Caco-2 (cell line): ENCODE data around the gene RCL1. TPM values are rescaled to one million over a fixed set of nuclear protein-coding genes. Genes with fewer than 3 reads are reported as not detected.

Source experiments
- BruUV-seq: library from RNA; stranded (reverse); fragments of 400-500 nt; replicated peaks from 2 replicates; lab custom pipeline; 2021; lab: Mats Ljungman, UMichigan
- CTCF ChIA-PET: fragments of 300-600 bp; sonication (Branson Sonifier 250); formaldehyde crosslinking; loops from one replicate; lab custom pipeline; 2022; ENCODE audit warnings: antibody characterized with exemption; lab: Charles Lee
- POLR2A ChIA-PET: fragments of 300-600 bp; sonication (Branson Sonifier 250); formaldehyde crosslinking; loops from one replicate; lab custom pipeline; 2022; ENCODE audit warnings: antibody characterized with exemption; lab: Charles Lee
- DNase-seq, 2 experiments: peaks; one replicate each; pipeline versions ENCODE4 v3.0.0 to v3.0.0-alpha.2; 2020 to 2022
- H3K27me3 ChIP-seq: replicated peaks from 2 replicates; pipeline ENCODE4 v1.6.0; 2011; ENCODE audit warnings: low read length; ENCODE audit not compliant: control insufficient read depth, insufficient read depth
- H3K36me3 ChIP-seq: 2 replicates; pipeline ENCODE4 v1.5.1; 2011; ENCODE audit warnings: low read length; ENCODE audit not compliant: control insufficient read depth, insufficient read depth
- H3K4me1 ChIP-seq: fragments of 250-450 bp; sonication (Bioruptor Pico); 2 replicates; pipeline ENCODE4 v1.5.1; 2020; ENCODE audit warnings: mild to moderate bottlenecking
- H3K4me3 ChIP-seq: 2 replicates; pipeline ENCODE4 v1.5.1; 2011; ENCODE audit warnings: low read depth, mild to moderate bottlenecking, control low read depth, low read length
- H3K9me3 ChIP-seq: fragments of 250-450 bp; sonication (Bioruptor Pico); 2 replicates; pipeline ENCODE4 v1.5.1; 2020; ENCODE audit warnings: mild to moderate bottlenecking, moderate library complexity
- H3K27ac Mint-ChIP-seq: one replicate; pipeline ENCODE4 v1.8.0; 2022; ENCODE audit warnings: mixed read lengths; ENCODE audit not compliant: unreplicated experiment
- H3K27me3 Mint-ChIP-seq: one replicate; pipeline ENCODE4 v1.8.0; 2022; ENCODE audit warnings: mixed read lengths; ENCODE audit not compliant: insufficient read depth, unreplicated experiment
- H3K36me3 Mint-ChIP-seq: one replicate; pipeline ENCODE4 v1.8.0; 2022; ENCODE audit warnings: mild to moderate bottlenecking, mixed read lengths; ENCODE audit not compliant: insufficient read depth, unreplicated experiment
- H3K4me1 Mint-ChIP-seq: one replicate; pipeline ENCODE4 v1.8.0; 2022; ENCODE audit warnings: low read depth, mixed read lengths; ENCODE audit not compliant: unreplicated experiment
- H3K4me3 Mint-ChIP-seq: one replicate; pipeline ENCODE4 v1.8.0; 2022; ENCODE audit warnings: mild to moderate bottlenecking, moderate library complexity, mixed read lengths; ENCODE audit not compliant: unreplicated experiment
- H3K9me3 Mint-ChIP-seq: one replicate; pipeline ENCODE4 v1.8.0; 2022; ENCODE audit warnings: mixed read lengths; ENCODE audit not compliant: unreplicated experiment
- CTCF ChIP-seq, 2 experiments: fragments of 200-600 bp in 1 of 2; IDR thresholded peaks; 1 replicate in 1 of 2; 2 replicates in 1 of 2; pipeline versions ENCODE4 v1.5.1 to v1.8.0; 2011 to 2022; ENCODE audit warnings: antibody characterized with exemption in 1 of 2, control low read depth in 1 of 2, inconsistent platforms in 1 of 2, low read depth in 1 of 2, low read length in 1 of 2, mild to moderate bottlenecking in 1 of 2, moderate library complexity in 1 of 2; ENCODE audit not compliant: insufficient read depth in 1 of 2, severe bottlenecking in 1 of 2, unreplicated experiment in 1 of 2
- intact Hi-C: fragments of 100-400 bp; cut with micrococcal nuclease; formaldehyde crosslinking; loops from one replicate; pipeline ENCODE4 v1.10.0; 2022; ENCODE audit not compliant: unreplicated experiment
- total RNA-seq: library from RNA; stranded (reverse); gene quantifications from 2 replicates; pipeline ENCODE4 v1.2.3, GENCODE V29; 2022

The RCL1 gene
- total RNA-seq, 1 experiment from 2014 or later, result 15.7 TPM

DNA sequence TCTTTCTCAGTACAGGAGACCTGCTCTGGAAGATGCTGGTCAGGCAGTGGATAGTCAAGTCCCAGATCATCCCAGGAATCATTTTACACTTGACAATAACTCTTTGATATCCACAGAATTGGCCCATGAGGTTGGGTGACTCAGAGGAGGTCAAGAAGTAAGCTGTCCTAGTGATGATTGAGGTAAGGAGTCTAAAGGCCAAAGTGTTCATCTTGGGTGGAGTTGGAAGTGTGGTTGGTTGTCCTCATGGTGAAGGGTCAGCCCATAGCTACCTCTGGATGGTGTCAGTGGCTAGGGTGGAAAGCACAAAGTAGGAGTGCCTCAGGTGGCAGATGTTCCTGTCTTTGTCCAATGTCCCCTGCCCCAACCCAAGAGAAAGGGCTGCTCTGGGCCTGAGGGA lies 24.1 kb upstream of the RCL1 start:
- Mint-ChIP-seq H3K9me3 (no peaks in the 10 kb centered on the region), H3K4me3 (no peak overlapping the region), H3K27me3 (peaks cover 8% of the 10 kb centered on the region), H3K27ac (no peak overlapping the region), H3K36me3 (no peaks in the 10 kb centered on the region), H3K4me1 (no peaks in the 10 kb centered on the region)
- BruUV-seq, result no TSS peak
- no peaks in the 10 kb centered on the region for H3K9me3 ChIP-seq
- no peaks in the 10 kb centered on the region for H3K27me3 ChIP-seq
- H3K36me3 ChIP-seq, result no peaks in the 10 kb centered on the region
- intact Hi-C loops, result no loop called here
- H3K4me3 ChIP-seq, result no peak overlapping the region
- CTCF ChIA-PET, result no interaction called here
- DNase-seq, result no peak
- TF ChIP-seq CTCF (IDR thresholded peaks at IDR 0.05; ENCODE audit: insufficient read depth in 1 of 2, low read depth in 1 of 2, low read length in 1 of 2, severe bottlenecking in 1 of 2, unreplicated experiment in 1 of 2), result no peak
- POLR2A ChIA-PET, result no interaction called here
- H3K4me1 ChIP-seq, result no peaks in the 10 kb centered on the region

DNA sequence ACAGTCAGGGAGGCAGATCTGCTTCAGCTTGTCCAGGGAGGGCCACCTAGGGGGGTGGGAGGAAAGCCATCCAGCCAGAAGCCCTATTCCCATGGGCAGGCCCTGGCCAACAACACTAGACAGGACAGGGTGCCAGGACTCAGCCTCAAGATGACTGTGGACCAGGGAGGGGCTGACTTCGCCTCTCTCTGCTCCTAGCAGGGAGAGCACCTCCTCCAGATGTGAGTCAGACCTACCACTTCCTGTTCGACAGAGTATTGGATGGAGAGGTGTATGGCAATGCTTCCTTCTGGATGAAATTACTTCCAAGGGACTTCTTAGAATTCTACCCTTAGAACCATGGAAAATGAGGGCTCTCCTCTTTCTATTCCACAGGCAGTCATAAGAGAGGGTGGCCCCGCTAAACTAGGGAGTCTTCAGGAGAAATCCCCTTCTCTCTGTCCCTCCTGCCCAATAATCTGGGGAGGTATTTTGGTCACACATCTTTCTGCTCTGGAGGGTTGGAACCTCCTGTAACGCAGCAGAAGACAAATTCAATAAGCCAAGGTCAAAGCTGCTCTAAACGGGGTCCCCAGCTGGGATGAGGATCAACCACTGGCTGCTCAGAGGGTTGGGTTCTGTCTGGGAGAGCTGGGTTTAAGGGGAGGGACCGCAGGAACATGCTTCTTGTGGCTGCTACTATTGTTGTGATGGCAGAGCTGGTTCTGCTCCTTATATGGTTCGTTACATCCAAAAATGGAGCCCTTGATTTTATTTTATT lies 23.2 kb upstream of the RCL1 start:
- intact Hi-C loops, result no loop called here
- BruUV-seq, result no TSS peak
- POLR2A ChIA-PET, result no interaction called here

GRCh38 chr9:4771788-4772187 lies 21.0 kb upstream of the RCL1 start:
- DNase-seq, result no peak
- no peaks in the 10 kb centered on the region for H3K9me3 Mint-ChIP-seq
- Histone ChIP-seq H3K4me3 (no peak overlapping the region), H3K4me1 (no peaks in the 10 kb centered on the region), H3K9me3 (no peaks in the 10 kb centered on the region), H3K36me3 (no peaks in the 10 kb centered on the region), H3K27me3 (no peaks in the 10 kb centered on the region)
- CTCF ChIA-PET, result no interaction called here
- no peak overlapping the region for H3K4me3 Mint-ChIP-seq
- POLR2A ChIA-PET, result no interaction called here
- TF ChIP-seq CTCF (IDR thresholded peaks at IDR 0.05; ENCODE audit: insufficient read depth in 1 of 2, low read depth in 1 of 2, low read length in 1 of 2, severe bottlenecking in 1 of 2, unreplicated experiment in 1 of 2), result no peak
- H3K4me1 Mint-ChIP-seq, result no peaks in the 10 kb centered on the region
- intact Hi-C loops, result no loop called here
- BruUV-seq, result no TSS peak
- H3K27ac Mint-ChIP-seq, result no peak overlapping the region
- H3K27me3 Mint-ChIP-seq, result peaks cover 4% of the 10 kb centered on the region
- H3K36me3 Mint-ChIP-seq, result no peaks in the 10 kb centered on the region

More for the DNA sequence above, 23.2 kb upstream of the RCL1 start:
- no peak for TF ChIP-seq CTCF (IDR thresholded peaks at IDR 0.05; ENCODE audit: insufficient read depth in 1 of 2, low read depth in 1 of 2, low read length in 1 of 2, severe bottlenecking in 1 of 2, unreplicated experiment in 1 of 2)
- peaks cover 8% of the 10 kb centered on the region for H3K27me3 Mint-ChIP-seq
- H3K27me3 ChIP-seq, result no peaks in the 10 kb centered on the region
- no peaks in the 10 kb centered on the region for H3K9me3 Mint-ChIP-seq
- no peak overlapping the region for H3K27ac Mint-ChIP-seq
- H3K4me3 ChIP-seq, result no peak overlapping the region
- no peak for DNase-seq
- H3K4me1 ChIP-seq, result no peaks in the 10 kb centered on the region
- no peaks in the 10 kb centered on the region for H3K36me3 Mint-ChIP-seq
- no peaks in the 10 kb centered on the region for H3K36me3 ChIP-seq
- H3K9me3 ChIP-seq, result no peaks in the 10 kb centered on the region
- CTCF ChIA-PET, result no interaction called here
- H3K4me3 Mint-ChIP-seq, result no peak overlapping the region
- no peaks in the 10 kb centered on the region for H3K4me1 Mint-ChIP-seq
